ENCODE results near the gene SESN1.

- no peak for TF ChIP-seq CTCF (optimal IDR thresholded peaks at IDR 0.05 in 1 of 3, IDR thresholded peaks at IDR 0.05 in 1 of 3, conservative IDR thresholded peaks at IDR 0.05 in 1 of 3; ENCODE audit: extremely low read depth in 1 of 3, insufficient read depth in 2 of 3, low read length in 3 of 3)
- TF ChIP-seq EZH2 (IDR thresholded peaks at IDR 0.05; ENCODE audit: low read length) = no peak
These were observed 65.3 kb downstream of the SESN1 start for GRCh38 chr6:109029313-109029712.

Data from keratinocyte (primary cell).